OCI-LY1 (cell line): ENCODE data around the gene LRRC28.

Experiments used
- EZH2 ChIP-seq: fragments of 200-600 bp; sonication (generic), shearing (Covaris generic); IDR thresholded peaks from 2 replicates; pipeline ENCODE4 v1.8.0; 2017; ENCODE audit warnings: borderline replicate concordance, mixed run types, mild to moderate bottlenecking, antibody characterized with exemption, low read length, moderate library complexity, mixed read lengths
- TF ChIP-seq, protein P1 (sequence below): fragments of 200-600 bp; sonication (generic), shearing (Covaris generic); IDR thresholded peaks from 2 replicates; pipeline ENCODE4 v1.5.1; 2017; ENCODE audit warnings: mild to moderate bottlenecking, antibody characterized with exemption, low read length, moderate library complexity, mixed read lengths

DNA sequence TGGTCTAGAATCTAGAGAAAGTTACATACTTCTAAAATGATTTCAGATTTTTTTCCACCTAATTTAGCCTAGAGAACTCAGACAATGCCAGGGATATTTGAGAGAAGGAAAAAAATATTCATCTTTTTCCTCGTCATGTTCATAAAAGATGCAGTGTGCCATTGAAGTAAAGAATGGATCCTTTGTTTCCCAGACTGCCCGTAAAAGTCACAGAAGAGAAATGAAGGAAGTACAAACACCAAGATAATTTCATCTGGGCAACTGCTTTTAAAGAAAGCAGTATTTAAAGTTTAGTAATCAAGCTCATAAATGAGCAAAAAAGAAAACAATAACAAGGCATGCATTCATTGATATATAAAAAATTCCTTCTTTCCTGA lies 49.1 kb upstream of the LRRC28 start:
- TF ChIP-seq, protein P1, sequence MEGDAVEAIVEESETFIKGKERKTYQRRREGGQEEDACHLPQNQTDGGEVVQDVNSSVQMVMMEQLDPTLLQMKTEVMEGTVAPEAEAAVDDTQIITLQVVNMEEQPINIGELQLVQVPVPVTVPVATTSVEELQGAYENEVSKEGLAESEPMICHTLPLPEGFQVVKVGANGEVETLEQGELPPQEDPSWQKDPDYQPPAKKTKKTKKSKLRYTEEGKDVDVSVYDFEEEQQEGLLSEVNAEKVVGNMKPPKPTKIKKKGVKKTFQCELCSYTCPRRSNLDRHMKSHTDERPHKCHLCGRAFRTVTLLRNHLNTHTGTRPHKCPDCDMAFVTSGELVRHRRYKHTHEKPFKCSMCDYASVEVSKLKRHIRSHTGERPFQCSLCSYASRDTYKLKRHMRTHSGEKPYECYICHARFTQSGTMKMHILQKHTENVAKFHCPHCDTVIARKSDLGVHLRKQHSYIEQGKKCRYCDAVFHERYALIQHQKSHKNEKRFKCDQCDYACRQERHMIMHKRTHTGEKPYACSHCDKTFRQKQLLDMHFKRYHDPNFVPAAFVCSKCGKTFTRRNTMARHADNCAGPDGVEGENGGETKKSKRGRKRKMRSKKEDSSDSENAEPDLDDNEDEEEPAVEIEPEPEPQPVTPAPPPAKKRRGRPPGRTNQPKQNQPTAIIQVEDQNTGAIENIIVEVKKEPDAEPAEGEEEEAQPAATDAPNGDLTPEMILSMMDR, result no peak
- no peak for TF ChIP-seq EZH2
